GM12878 (cell line): ENCODE measurements around the gene RTN4RL1. TPM values are rescaled to one million over a fixed set of nuclear protein-coding genes. Genes with fewer than 3 reads are reported as not detected.
A peak's percentile ranks its signal among the peaks of the same experiment; 100 is the strongest.

Experiments
- ATAC-seq: fragments of 200-7000 bp; cut with Tn5 transposase; 3 replicates; pipeline ENCODE4 v1.9.1; 2020; ENCODE audit warnings: mild to moderate bottlenecking, moderate library complexity
- BruUV-seq: library from RNA; stranded (reverse); fragments of 400-500 nt; replicated peaks from 2 replicates; lab custom pipeline; 2021; lab: Mats Ljungman, UMichigan
- CTCF ChIA-PET: fragments of 300-600 bp; sonication (Branson Sonifier 250); formaldehyde crosslinking; extraction: SDS; loops from one replicate; lab custom pipeline; 2021; ENCODE audit warnings: inconsistent platforms; lab: Yijun Ruan, JAX
- POLR2A ChIA-PET: fragments of 350-600 bp; formaldehyde crosslinking; extraction: SDS; loops from one replicate; lab custom pipeline; 2021; ENCODE audit warnings: inconsistent platforms; lab: Charles Lee
- RAD21 ChIA-PET: fragments of 300-600 bp; sonication (Branson Sonifier 250); formaldehyde crosslinking; loops from one replicate; lab custom pipeline; 2023; ENCODE audit warnings: antibody characterized with exemption; ENCODE audit not compliant: unreplicated experiment; lab: Charles Lee
- SMC1A ChIA-PET: fragments of 300-600 bp; sonication (Branson Sonifier 250); formaldehyde crosslinking; loops from one replicate; lab custom pipeline; 2023; ENCODE audit not compliant: unreplicated experiment, uncharacterized antibody; lab: Charles Lee
- DNase-seq: peaks from one replicate; pipeline ENCODE4 v3.0.0-alpha.2; 2011; ENCODE audit warnings: low read depth, low spot score
- FAIRE-seq: peaks from 3 replicates; lab custom pipeline; 2011; peaks lifted over from hg19 to GRCh38; lab: Jason Lieb, UNC
- H2AFZ ChIP-seq: 2 replicates; pipeline ENCODE4 v1.6.0; 2011; ENCODE audit warnings: low read depth, low read length, control low read depth; ENCODE audit not compliant: control insufficient read depth
- H3K27ac ChIP-seq: 2 replicates; pipeline ENCODE4 v1.5.1; 2011; ENCODE audit warnings: control low read depth; ENCODE audit not compliant: control insufficient read depth, insufficient read depth
- H3K27me3 ChIP-seq, 2 experiments: replicated peaks in 1 of 2; 2 replicates each; pipeline versions ENCODE4 v1.6.0 to v1.6.1; 2011; ENCODE audit warnings: low read length in 1 of 2; ENCODE audit not compliant: control insufficient read depth in 2 of 2, insufficient read depth in 2 of 2
- H3K36me3 ChIP-seq, 2 experiments: 2 replicates each; pipeline ENCODE4 v1.5.1; 2011; ENCODE audit warnings: low read length in 1 of 2; ENCODE audit not compliant: control insufficient read depth in 2 of 2, insufficient read depth in 2 of 2
- H3K4me1 ChIP-seq: 2 replicates; pipeline ENCODE4 v1.6.1; 2011; ENCODE audit warnings: mild to moderate bottlenecking, low read length, moderate library complexity, mixed read lengths; ENCODE audit not compliant: control insufficient read depth, insufficient read depth
- H3K4me2 ChIP-seq: 2 replicates; pipeline ENCODE4 v1.6.0; 2011; ENCODE audit warnings: control low read depth; ENCODE audit not compliant: control insufficient read depth, insufficient read depth
- H3K4me3 ChIP-seq: fragments of 200-600 bp; sonication (generic); 2 replicates; pipeline ENCODE4 v1.5.1; 2016
- H3K79me2 ChIP-seq: 2 replicates; pipeline ENCODE4 v1.6.0; 2011; ENCODE audit warnings: low read length; ENCODE audit not compliant: control insufficient read depth, insufficient read depth
- H3K9ac ChIP-seq: 2 replicates; pipeline ENCODE4 v1.8.0; 2011; ENCODE audit warnings: low read length, control low read depth, mixed read lengths; ENCODE audit not compliant: control insufficient read depth, insufficient read depth
- H3K9me3 ChIP-seq: replicated peaks from 3 replicates; pipeline ENCODE4 v1.5.1; 2011; ENCODE audit warnings: mild to moderate bottlenecking, low read length; ENCODE audit not compliant: control insufficient read depth, insufficient read depth
- H4K20me1 ChIP-seq: 2 replicates; pipeline ENCODE4 v1.6.0; 2011; ENCODE audit not compliant: control insufficient read depth, insufficient read depth
- CREB1 ChIP-seq: IDR thresholded peaks from 2 replicates; pipeline ENCODE4 v1.6.1; 2012; ENCODE audit warnings: low read depth, mild to moderate bottlenecking, inconsistent platforms
- CTCF ChIP-seq, 3 experiments: IDR thresholded peaks in 2 of 3; conservative IDR thresholded peaks in 1 of 3; 2 replicates each; pipeline ENCODE4 v1.5.1; 2011; ENCODE audit warnings: low read depth in 3 of 3, low read length in 3 of 3, mild to moderate bottlenecking in 3 of 3, control low read depth in 2 of 3, moderate library complexity in 2 of 3, inconsistent platforms in 1 of 3, mixed read lengths in 1 of 3; ENCODE audit not compliant: control insufficient read depth in 2 of 3, insufficient read depth in 1 of 3; ENCODE audit errors: extremely low read depth in 1 of 3
- EED ChIP-seq: sonication (generic); IDR thresholded peaks from 2 replicates; pipeline ENCODE4 v1.6.1; 2016; ENCODE audit warnings: antibody characterized with exemption, low read depth
- HCFC1 ChIP-seq: fragments of 150-350 bp; IDR thresholded peaks from 2 replicates; pipeline ENCODE4 v1.6.1; 2014; ENCODE audit warnings: low read length
- HDAC6 ChIP-seq: fragments of 200-600 bp; sonication (generic); IDR thresholded peaks from one replicate; pipeline ENCODE4 v1.8.0; 2017; ENCODE audit warnings: antibody characterized with exemption; ENCODE audit not compliant: unreplicated experiment
- NR2C1 ChIP-seq: fragments of 450-650 bp; IDR thresholded peaks from 2 replicates; pipeline ENCODE4 v1.6.1; 2017; ENCODE audit warnings: antibody characterized with exemption, mild to moderate bottlenecking, moderate library complexity
- PBX3 ChIP-seq: IDR thresholded peaks from 2 replicates; pipeline ENCODE4 v1.6.1; 2011; ENCODE audit warnings: mild to moderate bottlenecking, low read depth, low read length, moderate library complexity; ENCODE audit not compliant: insufficient replicate concordance
- PKNOX1 ChIP-seq: fragments of 450-650 bp; IDR thresholded peaks from 2 replicates; pipeline ENCODE4 v1.6.1; 2016; ENCODE audit warnings: mild to moderate bottlenecking
- RAD21 ChIP-seq: IDR thresholded peaks from 2 replicates; pipeline ENCODE4 v1.6.1; 2011; ENCODE audit warnings: mild to moderate bottlenecking, low read depth, low read length, moderate library complexity; ENCODE audit not compliant: insufficient read depth
- RB1 ChIP-seq: fragments of 450-650 bp; formaldehyde crosslinking; IDR thresholded peaks from 2 replicates; pipeline ENCODE4 v1.6.1; 2017; ENCODE audit warnings: mild to moderate bottlenecking, borderline replicate concordance
- SMARCA5 ChIP-seq: fragments of 450-650 bp; IDR thresholded peaks from 2 replicates; pipeline ENCODE4 v1.6.1; 2017; ENCODE audit warnings: mild to moderate bottlenecking
- SMC3 ChIP-seq: IDR thresholded peaks from 2 replicates; pipeline ENCODE4 v1.6.1; 2011; ENCODE audit warnings: low read length, improper control_type of control experiment, borderline replicate concordance
- SP1 ChIP-seq: IDR thresholded peaks from one replicate; pipeline ENCODE4 v1.6.1; 2011; ENCODE audit warnings: low read depth, low read length
- ZNF622 ChIP-seq: fragments of 450-650 bp; IDR thresholded peaks from 2 replicates; pipeline ENCODE4 v1.6.1; 2017; ENCODE audit warnings: mild to moderate bottlenecking, inconsistent platforms
- ZNF687 ChIP-seq: fragments of 450-650 bp; IDR thresholded peaks from 2 replicates; pipeline ENCODE4 v1.6.1; 2017; ENCODE audit warnings: mild to moderate bottlenecking, moderate library complexity
- WGBS: methylation state at CpG from one replicate; pipeline ENCODE4 v1.1.6; 2016; ENCODE audit warnings: low lambda C conversion rate; ENCODE audit not compliant: insufficient replicate concordance, insufficient coverage; ENCODE audit errors: missing lambda C conversion rate; 5-methylcytosine and 5-hydroxymethylcytosine counted together
- in situ Hi-C: fragments of 300-500 bp; cut with MboI; formaldehyde crosslinking; loops from 9 replicates; pipeline ENCODE4 v1.14.3; 2018; ENCODE audit warnings: mixed read lengths
- intact Hi-C: fragments of 100-400 bp; cut with micrococcal nuclease; formaldehyde crosslinking; loops from one replicate; pipeline ENCODE4 v1.14.2; 2022; ENCODE audit not compliant: unreplicated experiment
- polyA plus RNA-seq, 11 experiments: library from polyadenylated mRNA; depleted of rRNA in 4 of 11; unstranded in 6 of 11; stranded (reverse) in 5 of 11; fragments of >200 nt; fragmentation: Nextera tagmentation in 4 of 11; fragmentation: Illumina TruSeq in 1 of 11; extraction: Ambion mirVana in 4 of 11; extraction: Trizol in 1 of 11; gene quantifications; 1 replicate in 1 of 11; 2 replicates in 10 of 11; pipeline versions ENCODE4 v1.2.1 to v1.2.3, GENCODE V29; 2011 to 2016; ENCODE audit warnings: inconsistent platforms in 2 of 11, missing spikeins in 2 of 11, low read depth in 1 of 11
- total RNA-seq, 4 experiments: library from RNA; depleted of rRNA in 3 of 4; stranded (reverse); fragments of >200 nt in 3 of 4; fragmentation: Illumina TruSeq in 1 of 4; extraction: Trizol in 1 of 4; gene quantifications; 2 replicates each; pipeline versions ENCODE4 v1.2.1 to v1.2.3, GENCODE V29; 2013 to 2021

RTN4RL1 gene
- total and polyA plus RNA-seq, 10 of the 15 experiments (the other 5 are each of a cell fraction or from before 2014, with no cell fraction given): 0.08 to 0.11 (median 0.10) TPM; not detected in 7

- TF ChIP-seq CREB1 (no peak), SP1 (no peak), RB1 (no peak), EED (no peak)
Observed at GRCh38 chr17:2033153-2033552, 8.0 kb upstream of the RTN4RL1 start (continued).

- Histone ChIP-seq H2AFZ (peak overlapping the region; percentile 52), H3K27ac (no peak overlapping the region), H3K4me2 (peak overlapping the region; percentile 86), H3K9ac (peak overlapping the region; percentile 84), H3K27me3 (peaks cover 3 to 4% of the 10 kb centered on the region in 2 experiments), H4K20me1 (no peaks in the 10 kb centered on the region), H3K79me2 (peaks cover 10% of the 10 kb centered on the region), H3K9me3 (no peaks in the 10 kb centered on the region), H3K4me3 (peak overlapping the region; percentile 99), H3K4me1 (peaks cover 11% of the 10 kb centered on the region), H3K36me3 (no peaks in the 10 kb centered on the region)
- ChIA-PET RAD21 (interaction anchor here (1.0 to 1.5 kb wide), 4 partner anchors 10 to 314 kb away, joined by 3 read pairs; no protein-coding TSS in a partner anchor), CTCF (interaction anchor here (1.4 to 3.1 kb wide), 4 partner anchors 121 to 310 kb away, joined by 3 to 12 read pairs (median 8); no protein-coding TSS in a partner anchor), SMC1A (interaction anchor here (0.6 to 1.3 kb wide), 5 partner anchors 10 to 214 kb away, joined by 3 to 4 read pairs (median 3); no protein-coding TSS in a partner anchor), POLR2A (no interaction called here)
- peak; percentile 30 for ATAC-seq
- DNase-seq: no peak
- 16% methylated on average over 10 of the region's 10 CpGs for WGBS
- FAIRE-seq: no peak
- TSS peak; percentile 79 for BruUV-seq
- intact Hi-C loops: loop anchor here (1.0 to 2.0 kb wide), 2 partner anchors 40 to 122 kb away; no protein-coding TSS in a partner anchor
- in situ Hi-C loops: no loop called here
- TF ChIP-seq CTCF (IDR thresholded peaks at IDR 0.05 in 2 of 3, conservative IDR thresholded peaks at IDR 0.05 in 1 of 3; ENCODE audit: control insufficient read depth in 2 of 3, extremely low read depth in 1 of 3, insufficient read depth in 1 of 3, low read depth in 3 of 3, low read length in 3 of 3): peak; percentile 67 to 76 (median 72); a peak in 5 of 6 replicates
- TF ChIP-seq SMC3: peak; percentile 21; the same call in 1 of the 2 replicates
- TF ChIP-seq ZNF687: 0 out of 2 replicates have a peak, but pooled peaks have one; percentile 36
- TF ChIP-seq PKNOX1: peak; percentile 75
- peak; percentile 48; the same call in 1 of the 2 replicates for TF ChIP-seq SMARCA5
- peak; percentile 20 for TF ChIP-seq PBX3
- TF ChIP-seq RAD21: peak; percentile 73
- no peak for TF ChIP-seq HDAC6
- TF ChIP-seq NR2C1: no peak
- TF ChIP-seq HCFC1: no peak
- no peak for TF ChIP-seq ZNF622
Observed at GRCh38 chr17:2030779-2031163, 5.6 kb upstream of the RTN4RL1 start.
